NCI-H1092 treated with DMSO at 0.1 percent for 48 hours (cell line): ENCODE data around the gene TPCN1.
A peak's percentile ranks its signal among the peaks of the same experiment; 100 is the strongest.

ENCODE experiments used
- DNase-seq: peaks from one replicate; lab custom pipeline; 2025; lab: John Stamatoyannopoulos, UW

TPCN1 gene

DNA sequence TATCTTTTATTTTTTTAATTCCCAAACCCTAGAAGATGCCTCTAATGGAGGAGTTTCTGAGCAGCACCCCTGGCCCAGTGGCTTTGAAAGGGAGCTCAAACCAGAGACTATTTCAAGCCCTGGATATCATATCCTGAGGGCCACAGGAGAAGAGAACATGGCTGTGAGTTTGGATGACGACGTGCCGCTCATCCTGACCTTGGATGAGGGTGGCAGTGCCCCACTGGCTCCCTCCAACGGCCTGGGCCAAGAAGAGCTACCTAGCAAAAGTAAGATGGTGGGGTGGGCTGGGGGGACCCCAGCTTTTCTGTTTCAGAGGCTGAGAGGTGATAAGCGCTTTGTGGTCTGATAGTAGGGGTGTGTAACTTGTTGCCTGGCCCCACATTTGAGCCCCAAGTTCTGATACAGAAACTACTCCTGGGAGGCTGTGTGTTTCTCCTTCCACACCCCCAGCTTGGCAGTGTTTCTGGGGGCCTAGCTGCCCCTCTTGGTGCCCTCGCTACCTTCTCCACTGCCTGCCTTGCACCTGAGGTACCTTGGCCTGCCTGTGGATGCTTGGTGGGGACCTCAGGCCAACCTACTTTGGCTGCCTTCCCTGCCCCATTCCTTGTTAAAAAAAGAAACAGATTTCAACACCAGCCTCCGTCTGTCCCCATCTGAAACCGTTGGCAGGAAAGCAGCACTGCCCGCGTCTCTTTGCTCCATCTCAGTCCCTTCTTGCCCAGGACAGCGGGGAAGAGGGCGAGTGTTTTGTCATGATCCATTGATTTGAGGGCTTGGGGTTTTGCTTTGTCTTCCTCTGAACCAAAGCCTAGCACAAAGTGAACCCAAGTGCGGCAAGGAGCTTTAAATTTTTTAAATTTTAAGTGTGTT lies 5.7 kb downstream of the TPCN1 start:
- DNase-seq, result no peak

DNA sequence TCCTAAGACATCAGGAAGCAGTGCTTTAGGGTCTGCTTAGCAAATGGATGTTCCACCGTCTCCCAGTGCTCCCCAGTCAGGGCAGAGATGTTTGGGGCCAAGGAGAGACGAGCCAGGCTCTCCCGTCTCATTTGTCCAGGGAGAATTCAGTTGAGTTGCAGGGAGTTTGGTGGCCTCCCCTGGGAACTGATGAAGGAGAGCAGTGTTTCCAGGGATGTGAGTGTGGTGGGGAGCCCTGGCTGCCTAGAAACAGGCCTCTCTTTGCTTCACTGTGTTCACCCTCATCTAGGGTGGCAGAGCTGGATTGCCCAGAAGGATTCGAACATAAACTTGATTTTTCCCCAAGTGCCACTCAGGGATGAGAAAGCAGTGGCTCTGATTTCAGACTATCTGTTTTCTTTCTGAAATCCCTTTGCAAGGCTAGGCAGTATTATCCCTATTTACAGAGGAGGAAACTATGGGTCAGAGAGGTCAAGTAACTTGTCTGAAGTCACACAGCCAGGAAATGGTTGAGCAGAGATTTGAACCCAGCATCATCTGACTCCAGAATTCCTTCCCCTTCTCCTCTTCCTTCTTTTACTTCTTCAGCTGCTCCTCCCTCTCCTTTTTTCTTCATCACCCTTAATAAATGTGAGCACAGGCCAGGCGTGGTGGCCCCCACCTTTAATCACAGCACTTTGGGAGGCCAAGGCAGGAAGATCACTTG lies 6.6 kb downstream of the TPCN1 start:
- DNase-seq, result no peak

DNA sequence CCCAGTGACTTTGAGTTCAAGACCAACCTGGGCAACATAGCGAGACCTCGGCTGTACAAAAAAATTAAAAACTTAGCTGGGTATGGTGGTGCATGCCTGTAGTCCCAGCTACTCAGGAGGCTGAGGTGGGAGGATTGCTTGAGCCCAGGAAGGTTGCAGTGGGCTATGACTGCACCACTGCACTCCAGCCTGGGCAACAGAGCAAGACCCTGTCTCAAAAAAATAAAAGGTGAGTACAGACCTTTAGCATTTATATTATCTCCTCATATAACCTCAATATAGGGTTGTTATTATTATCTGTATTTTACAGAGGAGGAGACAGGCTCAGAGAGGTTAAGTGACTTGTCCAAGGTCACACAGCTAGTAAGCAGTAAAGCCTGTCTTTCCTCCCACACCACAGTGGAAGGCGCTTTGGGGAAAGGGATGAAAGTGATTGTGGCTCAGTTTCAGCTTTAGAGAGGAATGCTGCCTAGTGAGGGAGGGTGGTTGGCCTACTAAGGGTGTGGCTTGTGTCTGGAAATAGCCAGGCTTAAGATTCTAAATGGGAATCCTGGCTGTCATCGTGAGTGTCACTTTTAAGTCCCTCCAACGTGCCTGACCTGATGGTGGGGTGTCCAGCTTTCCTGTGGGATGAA lies 7.2 kb downstream of the TPCN1 start:
- DNase-seq, result no peak

DNA sequence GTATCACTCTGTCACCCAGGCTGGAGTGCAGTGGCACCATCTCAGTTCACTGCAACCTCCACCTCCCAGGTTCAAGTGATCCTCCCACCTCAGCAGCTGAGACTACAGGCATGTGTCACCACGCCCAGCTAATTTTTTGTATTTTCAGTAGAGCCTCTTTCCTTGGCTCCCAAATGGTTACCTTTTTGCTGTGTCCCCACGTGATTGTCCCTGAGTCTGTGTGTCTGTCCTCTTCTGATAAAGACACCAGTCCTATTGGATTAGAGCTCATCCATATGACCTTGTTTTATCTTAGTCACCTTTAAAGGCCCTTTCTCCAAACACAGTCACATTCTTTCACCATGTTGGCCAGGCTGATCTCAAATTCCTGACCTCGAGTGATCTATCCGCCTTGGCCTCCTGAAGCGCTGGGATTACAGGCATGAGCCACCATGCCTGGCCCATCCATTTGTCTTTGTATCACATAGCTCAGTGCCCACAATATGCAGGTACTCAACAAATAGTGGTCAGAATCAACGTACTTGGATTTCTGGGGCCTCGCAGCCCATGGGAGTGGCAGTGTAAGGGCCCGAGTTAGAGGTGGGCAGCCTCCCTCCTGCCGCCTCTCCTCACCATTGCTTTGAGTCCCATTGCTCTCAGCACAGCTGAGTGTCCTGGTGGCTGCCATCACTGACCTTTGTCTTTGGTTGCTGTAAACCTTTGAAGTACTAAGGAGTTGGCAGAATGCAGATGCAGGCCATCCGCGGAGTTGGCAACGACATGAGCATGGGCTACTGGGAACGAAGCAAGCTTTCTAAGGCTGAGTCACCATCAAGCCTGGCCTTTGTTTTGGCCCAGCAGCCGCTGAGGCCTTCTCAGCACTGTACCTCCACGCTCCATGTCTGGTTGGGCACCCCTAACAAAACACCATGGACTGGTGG lies 9.3 kb downstream of the TPCN1 start:
- DNase-seq, result no peak

DNA sequence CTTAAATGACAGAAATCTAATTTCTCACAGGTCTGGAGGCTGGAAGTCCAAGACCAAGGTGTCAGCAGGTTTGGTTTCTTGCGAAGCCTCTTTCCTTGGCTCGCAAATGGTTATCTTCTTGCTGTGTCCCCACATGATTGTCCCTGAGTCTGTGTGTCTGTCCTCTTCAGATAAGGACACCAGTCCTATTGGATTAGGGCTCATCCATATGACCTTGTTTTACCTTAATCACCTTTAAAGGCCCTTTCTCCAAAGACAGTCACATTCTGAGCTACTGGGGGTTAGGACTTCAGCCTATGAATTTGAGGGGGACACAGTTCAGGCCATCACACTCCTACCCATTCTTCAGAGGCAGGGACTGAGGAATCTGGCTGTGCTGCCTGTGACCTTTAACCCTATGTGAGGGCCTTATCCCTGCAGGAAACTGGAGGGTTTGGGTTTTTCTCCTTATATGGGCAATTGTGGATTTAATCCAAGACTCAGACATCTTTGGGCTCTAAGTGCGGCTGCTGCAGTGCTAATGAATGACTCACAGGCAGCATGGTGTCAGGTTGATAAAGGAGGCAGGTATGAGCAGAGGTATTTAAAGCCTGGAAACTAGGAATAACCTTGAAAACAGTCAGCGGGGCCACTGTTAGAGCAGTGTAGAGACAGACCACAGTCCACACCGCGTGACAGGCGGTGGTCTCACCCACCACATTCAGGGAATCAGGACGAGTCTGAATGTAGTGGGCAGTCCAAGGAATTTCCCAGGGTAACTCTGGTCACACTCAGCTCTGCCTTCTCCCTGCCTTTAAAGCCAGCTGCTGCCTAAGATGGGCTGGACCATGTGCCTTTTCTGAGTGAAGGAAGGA lies 10.2 kb downstream of the TPCN1 start:
- DNase-seq, result no peak

DNA sequence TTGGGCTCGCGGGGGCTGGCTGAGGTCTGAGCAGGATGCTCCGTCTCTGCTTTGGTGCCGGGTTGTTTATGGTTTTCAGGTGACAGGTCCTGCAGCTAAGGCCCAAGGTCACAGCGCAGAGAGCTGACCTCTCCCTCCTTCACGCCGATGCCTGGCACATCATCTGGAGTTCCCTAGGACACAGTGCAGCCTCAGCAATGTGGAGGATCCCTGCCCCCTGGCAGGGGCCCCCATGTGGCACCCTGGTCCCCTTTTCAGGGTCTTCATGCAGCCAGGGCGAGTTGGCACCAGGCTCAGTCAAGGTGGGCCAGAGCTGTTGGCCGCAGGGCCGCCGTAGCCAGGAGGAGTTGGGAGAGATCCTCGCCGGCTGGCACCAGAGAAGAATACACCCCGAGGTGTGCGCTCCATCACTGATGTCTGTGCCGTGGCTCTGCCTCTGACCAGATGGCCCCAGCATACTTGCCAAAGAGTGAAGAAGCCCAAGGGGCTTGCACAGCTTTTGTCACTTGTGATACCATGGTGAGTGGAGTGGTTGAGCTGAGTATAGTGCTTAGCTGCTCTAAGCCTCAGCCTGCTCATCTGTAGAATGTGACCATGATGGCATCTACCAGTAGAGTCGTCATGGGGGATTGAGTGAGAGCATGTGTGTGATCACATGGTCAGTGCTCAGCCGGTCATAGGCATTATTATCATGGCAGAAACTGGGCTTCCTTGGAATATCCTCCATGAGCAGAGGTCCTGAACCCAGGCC lies 11.0 kb downstream of the TPCN1 start:
- no peak for DNase-seq

DNA sequence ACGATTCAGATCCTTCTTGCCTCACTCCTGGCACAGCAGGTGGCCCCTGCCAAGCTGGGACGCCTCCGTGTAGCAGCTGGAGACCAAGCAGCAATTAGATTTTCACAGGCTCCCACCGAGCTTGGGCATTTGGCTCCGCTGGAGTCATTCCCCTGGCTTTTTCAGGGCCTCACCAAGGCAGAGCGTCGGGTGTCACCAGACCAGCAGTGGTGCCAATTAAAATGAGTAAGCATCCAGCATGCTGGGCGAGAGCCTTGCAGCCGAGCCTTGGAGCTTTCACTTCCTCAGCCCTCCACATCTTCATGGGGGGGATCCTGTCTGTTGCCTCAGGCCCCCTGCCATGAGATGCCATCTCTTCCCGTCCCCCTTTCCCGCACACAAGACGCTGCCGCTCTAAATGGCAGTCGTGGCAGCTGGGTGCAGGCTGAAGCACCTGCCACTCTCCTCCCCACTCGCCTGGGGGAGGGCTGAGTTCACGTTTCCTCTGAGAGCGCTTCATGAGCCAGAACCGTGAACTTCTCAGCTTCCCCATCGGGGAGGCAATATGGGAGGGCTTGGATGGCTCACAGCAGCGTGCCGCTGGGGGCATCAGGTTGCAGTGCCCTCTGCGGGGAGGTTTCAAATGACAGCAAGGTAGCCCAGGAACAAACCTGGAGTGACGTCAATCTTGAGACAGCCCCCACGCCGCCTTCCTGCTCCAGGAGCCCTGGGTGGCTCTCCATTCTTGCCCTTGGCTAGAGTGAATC lies 11.7 kb downstream of the TPCN1 start:
- peak; percentile 90 for DNase-seq

DNA sequence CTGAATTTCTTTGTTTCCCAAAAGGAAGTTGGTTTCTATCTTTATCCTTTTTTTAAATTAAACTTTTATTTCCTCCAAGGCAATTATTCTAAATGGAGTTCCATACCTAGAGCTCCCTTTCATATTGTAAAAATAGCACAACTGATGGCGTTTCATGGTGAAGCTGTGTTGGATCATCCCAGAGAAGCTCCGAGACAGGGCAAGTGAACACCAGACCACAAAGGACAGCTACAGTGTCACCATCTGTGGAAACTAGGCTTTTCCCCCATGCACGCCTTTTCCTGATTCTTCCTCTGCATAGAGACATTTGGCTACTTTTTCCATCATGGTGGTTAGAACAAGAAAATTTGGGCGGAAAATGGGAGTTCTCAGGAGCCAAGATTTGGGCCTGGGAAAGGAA lies 12.7 kb downstream of the TPCN1 start:
- DNase-seq, result no peak

DNA sequence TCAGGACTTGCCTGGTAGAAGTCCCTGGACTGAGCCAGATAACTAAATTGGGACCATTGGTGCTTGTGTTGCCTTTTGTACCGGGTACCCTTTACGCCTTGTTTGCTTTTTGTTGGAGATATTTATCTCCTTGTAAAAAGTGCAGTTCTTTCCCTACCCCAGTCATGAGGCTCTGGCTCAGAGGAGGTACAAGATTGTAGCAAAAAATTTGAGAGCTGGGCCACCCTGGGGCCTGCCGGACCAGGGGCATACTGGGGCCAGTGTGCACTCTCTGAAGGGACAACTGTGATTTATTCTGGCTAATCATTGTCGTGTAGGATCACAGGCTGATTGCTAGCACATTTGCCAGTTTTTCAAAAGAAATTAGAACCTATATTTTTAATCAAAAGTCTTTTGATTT lies 13.2 kb downstream of the TPCN1 start:
- no peak for DNase-seq

DNA sequence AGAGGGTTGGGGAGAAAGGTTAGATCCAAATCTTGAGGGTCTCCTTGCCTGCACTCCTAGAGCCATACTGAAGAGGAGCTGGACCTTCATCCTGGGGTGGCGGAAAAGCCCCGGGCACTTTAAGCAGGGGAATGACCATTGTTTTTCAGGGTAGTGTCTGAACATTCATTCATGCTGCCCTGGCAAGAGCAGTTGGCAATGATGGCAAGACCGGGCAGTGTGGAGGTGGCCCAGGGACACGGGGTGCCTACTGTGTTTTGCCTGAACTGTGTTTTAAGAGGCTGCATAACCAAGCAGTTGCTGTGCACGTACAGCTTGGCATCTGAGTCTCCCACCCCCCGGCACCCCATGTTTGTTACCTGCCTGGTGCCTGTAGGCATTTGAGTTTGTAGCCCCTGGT lies 14.7 kb downstream of the TPCN1 start:
- no peak for DNase-seq

DNA sequence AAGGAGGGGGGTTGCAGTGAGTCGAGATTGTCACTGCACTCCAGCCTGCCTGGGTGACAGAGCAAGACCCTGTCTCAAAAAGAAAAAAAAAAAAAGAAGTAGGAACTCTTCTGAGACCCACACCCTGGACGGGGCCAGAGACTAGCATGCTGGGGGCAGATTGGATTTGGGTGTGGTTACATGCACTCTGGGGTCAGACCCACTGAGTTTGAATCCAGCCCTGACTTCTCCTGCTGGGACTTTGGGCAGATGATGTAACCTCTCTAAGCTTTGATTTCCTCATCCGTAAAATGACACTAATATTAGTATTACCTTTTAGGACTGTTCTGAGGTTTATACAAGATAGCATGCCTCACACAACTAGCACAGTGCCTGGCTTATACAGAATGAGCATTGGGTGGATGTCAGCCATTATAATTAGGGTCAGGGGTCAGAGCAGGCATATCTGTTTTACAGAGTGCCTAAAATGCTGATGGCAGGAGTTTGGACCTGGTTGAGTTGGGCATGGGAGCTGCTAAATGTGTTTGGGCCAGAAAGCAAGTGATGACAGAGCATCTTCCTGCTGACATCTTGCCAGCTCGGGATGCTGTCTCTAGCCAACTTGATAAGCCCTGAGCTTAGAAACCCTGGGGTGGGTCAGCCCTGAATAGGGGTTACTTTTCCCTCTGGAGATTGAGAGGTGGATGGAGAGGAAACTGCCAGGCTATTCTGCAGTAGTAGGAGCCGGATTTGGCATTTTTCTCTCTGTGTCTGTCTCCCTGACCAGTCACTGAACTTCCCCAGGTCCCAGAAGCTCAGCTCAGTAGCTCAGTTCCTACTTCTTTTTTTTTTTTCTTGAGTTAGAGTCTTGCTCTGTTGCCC lies 15.5 kb downstream of the TPCN1 start:
- no peak for DNase-seq

DNA sequence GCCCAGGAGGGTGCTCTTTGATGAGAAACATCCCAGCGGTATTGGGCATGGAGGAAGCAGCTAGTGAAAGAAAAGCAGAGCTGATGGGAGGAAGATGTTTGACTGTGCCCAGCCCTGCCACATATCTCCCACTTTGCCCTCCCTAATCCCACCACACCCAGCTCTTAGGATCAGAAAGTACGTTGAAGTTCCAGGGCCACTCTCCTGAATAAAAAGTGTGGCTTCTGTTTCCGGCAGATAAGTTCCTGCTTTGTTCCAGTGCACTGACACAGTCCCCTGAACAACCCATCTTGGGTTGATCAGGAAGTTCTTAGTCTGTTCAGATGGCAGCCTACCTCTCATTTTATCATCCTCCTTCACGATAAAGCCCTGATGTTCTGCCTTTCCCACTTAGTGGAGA lies 16.5 kb downstream of the TPCN1 start:
- DNase-seq, result no peak

DNA sequence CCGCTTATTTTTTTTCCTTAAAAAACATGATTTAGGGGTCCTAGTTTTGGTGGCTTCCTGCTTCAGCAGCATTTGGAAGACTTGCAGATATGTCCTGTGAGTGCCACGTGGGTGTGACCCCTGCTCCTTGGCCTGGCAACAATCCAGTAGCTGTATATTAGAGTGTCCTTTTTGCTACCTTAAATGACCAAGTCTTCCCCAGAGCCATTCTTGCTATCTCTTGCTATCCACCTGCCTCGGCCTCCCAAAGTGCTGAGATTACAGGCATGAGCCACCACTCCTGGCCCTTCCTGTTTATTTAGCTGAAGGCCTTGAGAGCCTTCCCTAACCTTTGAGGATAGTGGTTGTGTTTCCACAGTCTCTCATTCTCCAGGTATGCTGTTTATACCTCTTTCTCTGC lies 17.0 kb downstream of the TPCN1 start:
- no peak for DNase-seq

DNA sequence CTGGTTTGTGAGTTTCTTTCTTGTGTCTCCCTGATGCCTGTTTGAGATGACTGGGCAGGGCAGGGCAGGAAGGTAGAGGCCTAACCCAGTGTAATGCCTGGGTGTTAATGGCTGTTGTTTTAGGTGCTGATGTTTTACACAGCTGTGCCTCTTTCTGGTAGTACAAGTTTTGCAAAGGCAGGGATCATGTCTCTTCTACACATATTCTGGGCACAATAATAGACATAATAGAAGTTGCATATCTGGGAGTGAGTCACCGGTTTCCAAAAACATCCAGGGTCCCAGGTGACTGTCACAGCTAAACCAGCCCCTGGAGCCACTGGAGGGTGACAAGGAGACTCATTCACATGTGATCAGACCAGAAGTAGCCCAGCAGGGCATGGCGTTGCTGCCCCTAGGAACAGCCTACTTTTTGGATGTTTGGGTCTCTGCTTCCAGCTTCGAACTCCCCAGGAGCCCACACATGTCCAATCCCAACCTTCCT lies 18.1 kb downstream of the TPCN1 start:
- DNase-seq, result no peak

DNA sequence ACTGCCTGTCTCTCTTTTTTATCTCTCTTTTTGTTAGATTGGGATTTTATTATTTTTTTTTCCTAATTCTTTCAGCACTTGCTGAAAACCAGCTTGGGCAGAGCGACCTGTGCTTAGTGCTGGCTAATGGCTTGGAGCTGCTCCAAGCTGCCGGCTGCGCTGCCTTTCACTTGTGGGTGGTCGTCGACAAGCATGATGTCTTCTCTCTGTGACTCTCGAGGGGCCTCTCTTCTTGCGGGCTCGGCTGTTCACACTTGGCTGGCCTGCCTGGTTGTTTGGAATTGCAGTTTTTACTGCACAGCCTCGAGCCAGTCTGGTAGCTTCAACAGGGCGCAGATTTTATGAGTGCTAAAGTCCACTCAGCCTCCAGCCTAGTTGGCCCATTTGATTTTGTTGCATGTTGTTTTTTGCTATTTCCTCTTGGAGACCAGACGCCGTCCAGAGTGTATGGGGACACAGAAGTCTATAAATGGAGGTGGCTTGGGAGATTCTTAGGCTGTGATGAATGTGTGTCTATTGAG lies 18.6 kb downstream of the TPCN1 start:
- DNase-seq, result peak; percentile 75

DNA sequence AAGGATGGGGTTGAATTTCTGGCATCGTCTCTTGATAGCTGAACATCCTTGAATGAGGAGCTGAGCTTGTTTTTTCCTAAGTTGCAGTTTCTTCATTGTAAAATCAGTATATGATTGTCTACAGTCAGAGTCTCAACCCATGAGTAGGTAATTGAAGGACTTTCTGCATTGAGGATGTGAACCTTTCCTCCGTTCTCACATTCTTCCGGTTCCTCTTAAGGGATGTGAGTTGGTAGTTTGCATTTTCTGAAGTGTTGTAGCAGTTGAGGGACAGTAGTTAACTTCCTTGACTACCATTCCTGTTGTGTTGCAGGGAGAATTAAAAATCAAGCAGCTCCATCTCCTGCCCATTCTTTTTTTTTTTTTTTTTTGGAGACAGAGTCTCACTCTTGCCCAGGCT lies 19.1 kb downstream of the TPCN1 start:
- no peak for DNase-seq

DNA sequence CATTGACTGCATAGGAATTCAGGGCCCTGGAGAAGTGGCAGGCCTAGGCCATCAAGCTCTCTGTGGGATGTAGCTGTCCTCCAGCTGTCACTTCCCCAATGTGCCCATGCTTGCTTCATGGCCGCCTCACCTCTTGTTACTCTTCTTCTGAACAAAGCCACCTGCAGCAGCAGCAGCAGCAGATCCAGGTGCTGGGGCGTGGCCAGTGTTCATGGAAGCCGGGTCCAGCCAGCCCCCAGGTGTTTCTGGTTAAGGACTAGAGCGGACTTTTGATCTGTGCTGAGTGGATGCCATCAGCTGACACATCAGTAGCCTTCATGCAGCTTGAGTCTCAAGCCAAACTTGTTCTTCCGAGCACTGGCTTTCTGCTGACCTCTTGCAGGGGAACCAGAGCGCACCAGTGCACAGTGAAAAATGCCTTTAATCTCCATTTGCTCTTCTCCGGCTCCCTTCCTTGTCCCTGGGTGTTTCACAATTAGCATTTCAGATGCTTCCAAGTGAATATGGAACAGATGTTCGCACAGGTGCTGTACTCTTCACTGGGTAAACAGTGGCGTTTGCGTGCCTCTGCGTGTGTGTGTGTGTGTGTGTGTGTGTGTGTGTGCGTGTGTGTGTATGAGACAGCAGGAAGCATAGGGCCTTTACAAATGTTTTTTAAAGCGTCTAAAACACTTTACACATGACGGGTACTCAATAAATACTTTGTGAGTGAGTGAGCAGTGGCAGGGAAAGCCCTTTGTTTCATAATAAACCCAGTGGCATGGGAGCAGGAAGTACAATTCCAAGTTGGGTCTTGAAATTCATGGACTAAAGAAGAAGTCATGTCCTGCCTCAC lies 20.1 kb downstream of the TPCN1 start:
- peak; percentile 56 for DNase-seq
